Fibroblast of pulmonary artery (primary cell): ENCODE data around the gene NEURL1.
"Not testable (repeated sequence)": the region's sequence is repeated elsewhere in the genome, so short reads cannot be mapped to it uniquely, and the experiment has no call there.

ENCODE experiments used
- DNase-seq: peaks from one replicate; pipeline ENCODE4 v3.0.0-alpha.2; 2010; ENCODE audit warnings: low read depth
- H3K4me3 ChIP-seq: replicated peaks from 2 replicates; pipeline ENCODE4 v1.5.1; 2011; ENCODE audit warnings: low read depth, mild to moderate bottlenecking, control low read depth, low read length, moderate library complexity
- CTCF ChIP-seq: IDR thresholded peaks from 2 replicates; pipeline ENCODE4 v1.5.1; 2011; ENCODE audit warnings: mild to moderate bottlenecking, control low read depth, low read length, inconsistent platforms; ENCODE audit errors: missing control alignments

The NEURL1 gene

GRCh38 chr10:103481974-103482531 lies 11.5 kb upstream of the NEURL1 start:
- peak; percentile 83 for TF ChIP-seq CTCF
- DNase-seq: peak; percentile 88
- no peak overlapping the region for H3K4me3 ChIP-seq

- DNase-seq, H3K4me3 ChIP-seq: not testable (repeated sequence)
Measured at GRCh38 chr10:103486635-103487409, 6.7 kb upstream of the NEURL1 start.

- H3K4me3 ChIP-seq: no peak overlapping the region
- TF ChIP-seq CTCF: no peak
- no peak for DNase-seq
Measured at GRCh38 chr10:103487410-103487708, 6.1 kb upstream of the NEURL1 start.

- DNase-seq: no peak
- no peak overlapping the region for H3K4me3 ChIP-seq
- TF ChIP-seq CTCF: no peak
Measured at GRCh38 chr10:103490986-103491314, 2.6 kb upstream of the NEURL1 start.

- no peak overlapping the region for H3K4me3 ChIP-seq
- DNase-seq: peak; percentile 90
- no peak for TF ChIP-seq CTCF
Measured at GRCh38 chr10:103491729-103492364, 1.7 kb upstream of the NEURL1 start.

GRCh38 chr10:103492655-103493261 lies 747 bp upstream of the NEURL1 start:
- TF ChIP-seq CTCF: no peak
- DNase-seq: no peak
- H3K4me3 ChIP-seq: no peak overlapping the region
